Mesenchymal stem cell (in vitro differentiated cells and primary cell): ENCODE data around the gene SH3PXD2A.
"Not testable (repeated sequence)": the region's sequence is repeated elsewhere in the genome, so short reads cannot be mapped to it uniquely, and the experiment has no call there.

Experiments
- DNase-seq: peaks from one replicate; pipeline ENCODE4 v3.0.0-alpha.2; 2013
- H2AFZ ChIP-seq: one replicate; pipeline ENCODE4 v1.6.1; 2013; ENCODE audit warnings: low read depth, mild to moderate bottlenecking, control low read depth, inconsistent platforms, low read length, moderate library complexity
- H2AK5ac ChIP-seq: 2 replicates; pipeline ENCODE4 v1.6.1; 2013; ENCODE audit warnings: low read length, moderate library complexity, mild to moderate bottlenecking, inconsistent platforms; ENCODE audit not compliant: severe bottlenecking
- H2BK120ac ChIP-seq: one replicate; pipeline ENCODE4 v1.6.1; 2013; ENCODE audit warnings: low read depth, mild to moderate bottlenecking, inconsistent platforms, low read length, moderate library complexity
- H2BK12ac ChIP-seq, 2 experiments: one replicate each; pipeline ENCODE4 v1.6.1; 2013; ENCODE audit warnings: inconsistent platforms in 2 of 2, low read length in 2 of 2, mild to moderate bottlenecking in 2 of 2, moderate library complexity in 2 of 2, control low read depth in 1 of 2
- H2BK15ac ChIP-seq: one replicate; pipeline ENCODE4 v1.6.1; 2013; ENCODE audit warnings: mild to moderate bottlenecking, low read depth, inconsistent platforms; ENCODE audit not compliant: poor library complexity, severe bottlenecking
- H2BK5ac ChIP-seq: 2 replicates; pipeline ENCODE4 v1.6.1; 2013; ENCODE audit warnings: low read depth, mild to moderate bottlenecking, low read length, control low read depth, inconsistent platforms; ENCODE audit not compliant: poor library complexity, severe bottlenecking
- H3K14ac ChIP-seq, 2 experiments: one replicate each; pipeline ENCODE4 v1.6.1; 2013; ENCODE audit warnings: inconsistent platforms in 2 of 2, low read length in 2 of 2, control low read depth in 1 of 2, mild to moderate bottlenecking in 1 of 2, moderate library complexity in 1 of 2
- H3K18ac ChIP-seq, 2 experiments: one replicate each; pipeline ENCODE4 v1.6.1; 2013; ENCODE audit warnings: inconsistent platforms in 2 of 2, low read length in 2 of 2, control low read depth in 1 of 2, low read depth in 1 of 2, mild to moderate bottlenecking in 1 of 2
- H3K23ac ChIP-seq, 2 experiments: one replicate each; pipeline ENCODE4 v1.6.1; 2013; ENCODE audit warnings: inconsistent platforms in 2 of 2, low read length in 2 of 2, mild to moderate bottlenecking in 2 of 2, moderate library complexity in 2 of 2, control low read depth in 1 of 2
- H3K27ac ChIP-seq: 2 replicates; pipeline ENCODE4 v1.5.1; 2013; ENCODE audit warnings: mild to moderate bottlenecking, moderate library complexity, low read length, control low read depth, inconsistent platforms; ENCODE audit not compliant: poor library complexity, severe bottlenecking
- H3K27me3 ChIP-seq, 2 experiments: 2 replicates each; pipeline versions ENCODE4 v1.6.1 to v1.7.0; 2013; ENCODE audit warnings: low read length in 2 of 2, mild to moderate bottlenecking in 2 of 2, moderate library complexity in 2 of 2, control low read depth in 1 of 2, inconsistent platforms in 1 of 2; ENCODE audit not compliant: control insufficient read depth in 1 of 2, insufficient read depth in 1 of 2
- H3K36me3 ChIP-seq, 2 experiments: 2 replicates each; pipeline versions ENCODE4 v1.6.1 to v1.7.0; 2013; ENCODE audit warnings: low read length in 2 of 2, control low read depth in 1 of 2, inconsistent platforms in 1 of 2, low read depth in 1 of 2, mild to moderate bottlenecking in 1 of 2; ENCODE audit not compliant: insufficient read depth in 2 of 2, control insufficient read depth in 1 of 2
- H3K4ac ChIP-seq, 2 experiments: one replicate each; pipeline ENCODE4 v1.6.1; 2013; ENCODE audit warnings: inconsistent platforms in 2 of 2, low read length in 2 of 2, mild to moderate bottlenecking in 2 of 2, moderate library complexity in 2 of 2, control low read depth in 1 of 2, low read depth in 1 of 2
- H3K4me1 ChIP-seq: 2 replicates; pipeline ENCODE4 v1.6.1; 2013; ENCODE audit warnings: low read depth, low read length, control low read depth; ENCODE audit not compliant: control insufficient read depth, insufficient read depth
- H3K4me2 ChIP-seq: 2 replicates; pipeline ENCODE4 v1.6.1; 2013; ENCODE audit warnings: low read length, mild to moderate bottlenecking, inconsistent platforms; ENCODE audit not compliant: poor library complexity, severe bottlenecking
- H3K4me3 ChIP-seq, 2 experiments: 2 replicates each; pipeline versions ENCODE4 v1.5.1 to v1.7.0; 2013; ENCODE audit warnings: low read length in 2 of 2, mild to moderate bottlenecking in 2 of 2, control low read depth in 1 of 2, low read depth in 1 of 2; ENCODE audit not compliant: insufficient read depth in 1 of 2
- H3K79me1 ChIP-seq: replicated peaks from 2 replicates; pipeline ENCODE4 v1.6.1; 2013; ENCODE audit warnings: mild to moderate bottlenecking, control low read depth, low read length, inconsistent platforms; ENCODE audit not compliant: poor library complexity, severe bottlenecking
- H3K9ac ChIP-seq: 2 replicates; pipeline ENCODE4 v1.7.0; 2013; ENCODE audit warnings: mild to moderate bottlenecking, low read length, moderate library complexity
- H3K9me3 ChIP-seq: 2 replicates; pipeline ENCODE4 v1.7.0; 2013; ENCODE audit warnings: mild to moderate bottlenecking, low read length; ENCODE audit not compliant: control insufficient read depth
- H4K8ac ChIP-seq: one replicate; pipeline ENCODE4 v1.6.1; 2013; ENCODE audit warnings: inconsistent platforms, mild to moderate bottlenecking, low read length, moderate library complexity
- H4K91ac ChIP-seq: one replicate; pipeline ENCODE4 v1.6.1; 2013; ENCODE audit warnings: mild to moderate bottlenecking, low read length, inconsistent platforms
- WGBS: methylation state at CpG from one replicate; pipeline ENCODE4 v1.1.7; 2013; ENCODE audit warnings: mixed read lengths; 5-methylcytosine and 5-hydroxymethylcytosine counted together

The SH3PXD2A gene

GRCh38 chr10:103610921-103611511 is 244.4 kb downstream of the SH3PXD2A start:
- Histone ChIP-seq H3K9me3 (no peaks in the 10 kb centered on the region), H3K27me3 (no peaks in the 10 kb centered on the region), H3K14ac (no peak overlapping the region), H4K8ac (no peak overlapping the region), H3K79me1 (no peaks in the 10 kb centered on the region), H3K4me1 (peaks cover 12% of the 10 kb centered on the region), H2BK5ac (no peak overlapping the region), H3K4ac (no peak overlapping the region), H2AFZ (no peak overlapping the region), H3K36me3 (peaks cover 3 to 54% of the 10 kb centered on the region in 2 experiments), H2BK15ac (no peak overlapping the region), H3K18ac (no peak overlapping the region), H3K27ac (no peak overlapping the region), H3K23ac (no peak overlapping the region), H2BK12ac (peak overlapping the region in 1 of 2 experiments; percentile 23), H2BK120ac (no peak overlapping the region), H3K4me2 (no peak overlapping the region), H4K91ac (no peak overlapping the region), H3K9ac (peak overlapping the region; percentile 16), H2AK5ac (no peak overlapping the region), H3K4me3 (no peak overlapping the region)
- DNase-seq, result no peak
- 84% methylated on average over 9 of the region's 9 CpGs for WGBS

- H3K4me2 ChIP-seq, result no peak overlapping the region
- H3K23ac ChIP-seq, result no peak overlapping the region
- H2BK120ac ChIP-seq, result no peak overlapping the region
- 61% methylated on average over 2 of the region's 2 CpGs for WGBS
- H2AK5ac ChIP-seq, result no peak overlapping the region
- H4K91ac ChIP-seq, result peak overlapping the region; percentile 35
- no peaks in the 10 kb centered on the region for H3K79me1 ChIP-seq
- H3K9me3 ChIP-seq, result no peaks in the 10 kb centered on the region
- H3K4me3 ChIP-seq, result no peak overlapping the region
- H3K18ac ChIP-seq, result no peak overlapping the region
- H3K27ac ChIP-seq, result no peak overlapping the region
- no peak overlapping the region for H2AFZ ChIP-seq
- no peaks in the 10 kb centered on the region for H3K27me3 ChIP-seq
- peak overlapping the region in 1 of 2 experiments; percentile 40 for H3K4ac ChIP-seq
- peaks cover 12% of the 10 kb centered on the region for H3K4me1 ChIP-seq
- no peak overlapping the region for H3K14ac ChIP-seq
- no peak overlapping the region for H4K8ac ChIP-seq
- no peak overlapping the region for H2BK15ac ChIP-seq
- no peak overlapping the region for H2BK5ac ChIP-seq
- peaks cover 9 to 61% of the 10 kb centered on the region in 2 experiments for H3K36me3 ChIP-seq
- H3K9ac ChIP-seq, result peak overlapping the region; percentile 28
- DNase-seq, result no peak
- H2BK12ac ChIP-seq, result no peak overlapping the region
Observed at GRCh38 chr10:103610083-103610472, 245.3 kb downstream of the SH3PXD2A start.

DNA sequence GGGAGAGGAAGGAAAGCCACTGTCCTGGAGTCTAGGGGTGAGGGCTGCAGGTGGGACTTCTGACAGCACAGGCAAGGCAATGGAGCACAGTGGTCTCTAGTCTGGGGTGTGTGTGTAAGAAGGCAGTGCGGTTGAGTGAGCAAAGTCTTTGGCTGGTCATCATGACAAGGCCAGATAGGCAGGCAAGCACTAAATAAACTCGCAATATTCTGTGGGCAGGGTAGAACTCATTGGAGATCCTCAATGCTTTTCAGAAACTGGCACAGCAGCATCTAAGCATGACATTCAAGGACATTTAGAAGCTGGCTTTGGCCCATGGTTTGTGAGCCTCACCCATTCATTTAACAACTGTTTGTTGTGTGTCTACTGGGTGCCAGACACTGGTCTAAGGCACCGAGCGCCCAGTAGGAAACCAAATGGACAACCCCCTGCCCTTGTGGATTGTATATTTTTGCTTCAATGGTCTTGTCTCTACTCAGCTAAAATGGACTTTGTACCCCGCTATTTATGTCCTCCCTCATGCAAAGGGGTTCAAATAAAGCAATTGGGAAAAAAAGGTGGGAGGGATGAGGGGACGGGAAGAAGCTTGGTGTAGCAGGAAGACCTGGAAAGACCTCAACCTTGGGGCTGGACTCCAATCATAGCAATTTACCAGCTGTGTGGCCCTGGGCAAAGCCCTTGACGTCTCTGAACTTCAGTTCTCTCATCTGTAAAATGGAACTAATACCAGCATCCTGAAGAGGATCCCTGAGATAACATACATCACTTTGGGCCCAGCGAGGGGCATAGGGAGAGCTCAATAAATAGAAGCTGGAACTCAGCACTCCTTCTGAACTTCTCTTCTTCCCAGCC is 245.9 kb downstream of the SH3PXD2A start:
- Histone ChIP-seq H3K79me1 (no peaks in the 10 kb centered on the region), H3K27ac (no peak overlapping the region), H3K4ac (no peak overlapping the region), H3K4me2 (no peak overlapping the region), H3K4me3 (no peak overlapping the region), H2BK5ac (no peak overlapping the region), H3K4me1 (peaks cover 12% of the 10 kb centered on the region), H2BK120ac (no peak overlapping the region), H4K8ac (peak overlapping the region; percentile 14), H3K9ac (peak overlapping the region; percentile 28), H3K36me3 (peaks cover 12 to 68% of the 10 kb centered on the region in 2 experiments), H2BK12ac (no peak overlapping the region), H3K14ac (no peak overlapping the region), H3K18ac (no peak overlapping the region), H2AK5ac (no peak overlapping the region), H3K23ac (no peak overlapping the region), H2AFZ (no peak overlapping the region), H3K9me3 (no peaks in the 10 kb centered on the region), H3K27me3 (no peaks in the 10 kb centered on the region), H2BK15ac (no peak overlapping the region), H4K91ac (no peak overlapping the region)
- no peak for DNase-seq
- WGBS, result 92% methylated on average over 5 of the region's 8 CpGs

- WGBS, result 87% methylated on average over 7 of the region's 11 CpGs
- not testable (repeated sequence) for DNase-seq
Observed at GRCh38 chr10:103608056-103608455, 247.3 kb downstream of the SH3PXD2A start.

More at GRCh38 chr10:103608056-103608455, 247.3 kb downstream of the SH3PXD2A start:
- H3K23ac ChIP-seq, H2BK5ac ChIP-seq, H3K9ac ChIP-seq, H3K4me3 ChIP-seq, H2AK5ac ChIP-seq, H3K27me3 ChIP-seq, H2BK15ac ChIP-seq, H3K27ac ChIP-seq, H4K91ac ChIP-seq, H2AFZ ChIP-seq, H3K4me2 ChIP-seq, H3K14ac ChIP-seq, H4K8ac ChIP-seq, H2BK12ac ChIP-seq, H3K4ac ChIP-seq, H3K18ac ChIP-seq, H3K79me1 ChIP-seq, H3K9me3 ChIP-seq, H2BK120ac ChIP-seq: not testable (repeated sequence)
- Histone ChIP-seq H3K4me1 (peaks cover 11% of the 10 kb centered on the region), H3K36me3 (peaks cover 16 to 74% of the 10 kb centered on the region in 2 experiments)
